ENCODE results near the gene PPP2R2D. TPM values are rescaled to one million over a fixed set of nuclear protein-coding genes. Genes with fewer than 3 reads are reported as not detected.
"Not testable (repeated sequence)": the region's sequence is repeated elsewhere in the genome, so short reads cannot be mapped to it uniquely, and the experiment has no call there.

The PPP2R2D gene
- total RNA-seq, 1 donor from 2014 or later, result 39.6 TPM

DNA sequence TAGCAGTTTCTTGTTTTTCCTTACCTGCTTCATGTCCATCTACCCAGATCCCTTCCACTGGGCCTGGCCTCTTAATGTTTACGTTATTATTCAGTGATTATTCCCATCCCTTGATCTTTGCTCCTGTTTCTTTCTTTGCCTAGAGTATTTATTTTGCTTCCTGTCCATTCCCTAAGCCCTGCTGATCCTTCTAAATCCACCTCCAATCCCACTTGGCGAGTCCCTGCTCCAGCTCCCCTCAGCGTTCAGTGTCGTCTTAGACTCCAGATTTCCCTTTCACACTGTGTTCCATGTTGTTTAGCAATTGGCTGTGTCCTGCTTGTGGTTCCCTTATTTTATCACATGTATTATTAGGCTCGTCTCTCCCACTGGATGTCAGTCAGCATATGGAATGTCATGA, 7.3 kb downstream of the PPP2R2D start:
- DNase-seq, result no peak

DNA sequence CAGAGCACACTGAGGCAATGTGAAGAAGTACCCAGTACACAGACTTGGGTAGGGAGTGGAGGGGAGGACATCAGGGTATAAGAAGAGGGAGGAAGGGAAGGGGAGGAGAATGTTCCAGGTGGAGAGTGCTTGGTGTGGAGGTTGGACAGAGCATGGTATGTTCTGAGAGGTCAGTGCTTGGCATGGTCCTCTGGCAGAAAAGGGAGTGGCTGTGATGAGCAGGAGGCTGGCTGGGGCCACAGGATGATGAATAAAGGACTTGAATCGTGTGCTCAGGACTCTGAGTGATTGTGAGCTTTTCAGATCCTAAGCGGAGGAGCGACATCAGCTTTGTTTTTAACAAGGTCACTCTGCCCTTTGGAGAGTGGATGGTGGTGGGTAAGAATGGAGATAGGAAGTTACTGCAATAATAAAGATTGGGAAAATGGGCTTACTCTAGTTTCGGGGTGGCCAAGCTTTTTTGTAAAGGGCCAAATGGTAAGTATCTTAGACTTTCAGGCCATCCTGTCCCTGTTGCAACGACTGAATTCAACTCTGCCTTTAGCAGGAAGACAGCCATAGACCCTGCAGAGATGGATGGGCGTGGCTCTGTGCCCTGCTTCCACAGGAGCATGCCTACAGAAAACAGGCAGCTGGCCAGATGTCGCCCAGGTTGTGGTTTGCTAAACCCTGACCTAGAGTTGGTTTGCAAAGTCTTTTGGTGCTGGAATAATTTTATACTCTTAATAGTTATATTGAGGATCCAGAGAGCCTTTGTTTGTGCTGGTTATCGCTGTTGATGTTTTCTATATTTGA, 8.4 kb downstream of the PPP2R2D start:
- no peak for DNase-seq

DNA sequence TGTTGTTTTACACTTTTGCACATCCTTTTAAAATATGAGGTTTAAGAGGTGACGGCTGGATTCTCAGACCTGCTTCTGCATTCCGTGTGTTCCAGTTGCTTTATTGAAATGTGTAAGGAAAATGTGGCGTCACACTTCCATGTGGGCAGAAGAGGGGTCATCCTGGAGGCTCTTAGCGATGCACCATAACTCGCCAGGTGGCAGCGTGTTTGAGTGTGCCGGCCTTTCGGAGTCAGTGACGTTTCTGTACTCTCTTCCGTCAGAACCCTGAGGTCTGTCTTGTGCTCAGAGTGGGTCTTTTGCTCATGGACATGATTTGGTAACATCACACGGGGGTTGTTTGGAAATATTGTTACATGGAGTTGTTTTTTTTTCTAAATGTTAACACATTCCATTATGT, 9.1 kb downstream of the PPP2R2D start:
- no peak for DNase-seq

DNA sequence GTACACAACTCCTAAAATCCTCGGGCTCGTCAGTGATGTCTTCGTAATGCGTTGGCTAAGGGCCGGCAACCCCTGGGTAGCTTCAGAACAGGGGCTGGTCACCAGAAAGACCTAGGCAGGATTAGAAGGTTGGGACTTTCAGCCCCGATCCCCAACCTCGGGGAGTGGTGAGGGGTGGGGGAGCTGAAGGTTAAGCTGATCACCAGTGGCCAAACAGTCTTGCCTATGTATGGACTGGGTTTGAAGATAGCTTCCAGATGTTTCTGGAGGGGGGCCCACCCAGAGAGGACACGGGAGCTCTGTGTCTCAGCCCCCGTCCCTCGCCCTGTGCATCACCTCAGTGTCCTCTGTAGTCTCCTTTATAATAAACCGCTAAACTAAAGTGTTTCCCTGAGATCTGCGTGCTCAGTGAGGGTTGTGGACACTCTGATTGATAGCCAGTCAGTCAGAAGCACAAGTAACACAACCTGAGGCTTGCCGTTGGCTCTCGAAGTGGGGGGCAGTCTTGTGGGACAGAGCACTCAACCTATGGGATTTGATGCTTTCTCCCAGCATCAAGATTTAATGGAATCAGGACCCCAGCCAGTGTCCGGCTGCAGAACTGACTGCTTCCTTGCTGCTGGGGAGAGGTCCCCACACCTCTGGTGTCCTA, 10.0 kb downstream of the PPP2R2D start:
- DNase-seq, result no peak

DNA sequence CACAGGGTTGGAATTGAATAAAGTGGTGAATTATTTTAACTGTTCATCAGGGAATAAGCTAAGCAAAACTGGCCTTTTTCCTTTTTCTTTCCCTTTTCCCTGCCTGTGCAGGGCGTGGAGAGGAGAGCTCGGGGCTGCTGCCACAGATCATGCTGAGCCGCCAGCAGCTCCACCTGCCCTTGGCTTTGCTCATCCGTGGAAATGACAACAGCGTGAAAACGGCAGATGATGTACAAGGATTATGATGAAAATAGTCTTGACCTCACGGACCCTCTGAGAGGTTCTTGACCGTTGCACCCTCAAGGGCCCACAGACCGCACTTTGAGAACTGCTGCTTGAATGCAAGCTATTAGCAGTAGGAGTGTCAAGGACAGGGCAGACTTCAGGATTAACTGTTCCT, 10.6 kb downstream of the PPP2R2D start:
- no peak for DNase-seq

DNA sequence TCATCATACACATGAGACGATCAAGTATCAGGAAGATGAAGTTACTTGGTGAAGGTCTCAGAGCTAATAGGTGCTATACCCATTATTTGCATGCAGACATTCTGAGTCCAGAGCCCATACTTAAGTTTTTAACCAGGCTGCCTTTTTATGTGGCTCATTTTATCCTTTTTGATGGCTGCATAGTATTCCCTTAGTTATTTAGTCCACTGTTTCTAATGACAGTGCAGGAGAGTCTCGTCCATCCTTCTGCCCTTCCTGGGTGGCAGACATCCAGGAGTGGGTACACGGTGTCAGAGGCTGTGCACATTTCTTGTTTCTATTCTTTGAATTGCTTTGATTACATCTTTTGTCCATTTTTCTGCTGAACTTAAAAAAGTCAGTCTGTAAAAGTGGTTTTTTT, 11.8 kb downstream of the PPP2R2D start:
- no peak for DNase-seq

DNA sequence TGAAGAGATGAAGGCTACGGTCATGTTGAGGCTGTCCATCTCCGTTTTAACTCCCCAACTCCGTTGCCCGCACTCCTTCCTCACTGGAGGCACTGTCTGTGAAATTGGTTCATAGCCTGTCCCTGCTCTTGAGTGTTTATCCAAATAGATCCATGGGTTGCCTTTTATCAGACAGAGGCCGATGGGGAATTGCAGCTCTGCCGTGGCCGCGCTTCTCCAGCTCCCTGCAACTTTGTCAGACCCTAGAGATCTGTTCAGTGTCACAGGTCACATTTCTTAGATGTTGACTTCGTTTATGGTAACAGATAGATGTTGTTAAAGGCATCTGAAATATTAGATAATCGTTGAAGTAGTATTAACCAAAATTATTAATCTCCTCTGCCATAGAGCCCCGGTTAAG, 14.7 kb downstream of the PPP2R2D start:
- DNase-seq, result no peak

DNA sequence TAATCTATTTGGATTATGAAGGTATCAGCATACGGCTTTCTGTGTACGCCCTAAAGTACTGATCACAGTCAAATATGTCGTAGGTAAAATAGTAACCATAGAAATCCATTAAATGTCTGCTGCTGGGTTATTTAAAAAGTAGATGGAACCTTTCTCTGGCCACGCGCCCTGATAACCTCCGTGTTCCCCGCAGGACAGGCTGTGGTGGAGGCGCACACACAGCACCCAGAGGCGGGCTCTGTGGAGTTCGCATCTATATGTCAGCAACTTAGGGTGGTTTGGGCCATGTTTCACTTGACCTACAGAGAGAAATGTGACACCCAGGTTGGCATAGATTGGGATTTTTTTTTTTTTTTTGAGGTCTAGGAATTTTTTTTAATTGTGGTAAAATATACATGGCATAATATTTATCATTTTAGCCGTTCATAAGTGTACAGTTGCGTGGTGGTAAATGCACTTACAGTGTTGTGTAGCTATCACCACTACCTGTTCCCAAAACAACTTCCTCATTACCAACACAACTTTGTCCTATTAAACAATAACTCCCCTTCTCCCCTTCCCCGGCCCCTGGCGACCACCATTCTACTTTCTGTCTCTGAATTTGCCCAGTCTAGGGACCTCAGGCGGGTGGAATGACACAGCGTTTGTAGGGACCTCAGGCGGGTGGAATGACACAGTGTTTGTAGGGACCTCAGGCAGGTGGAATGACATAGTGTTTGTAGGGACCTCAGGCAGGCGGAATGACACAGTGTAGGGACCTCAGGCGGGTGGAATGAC, 15.4 kb downstream of the PPP2R2D start:
- DNase-seq, result no peak

DNA sequence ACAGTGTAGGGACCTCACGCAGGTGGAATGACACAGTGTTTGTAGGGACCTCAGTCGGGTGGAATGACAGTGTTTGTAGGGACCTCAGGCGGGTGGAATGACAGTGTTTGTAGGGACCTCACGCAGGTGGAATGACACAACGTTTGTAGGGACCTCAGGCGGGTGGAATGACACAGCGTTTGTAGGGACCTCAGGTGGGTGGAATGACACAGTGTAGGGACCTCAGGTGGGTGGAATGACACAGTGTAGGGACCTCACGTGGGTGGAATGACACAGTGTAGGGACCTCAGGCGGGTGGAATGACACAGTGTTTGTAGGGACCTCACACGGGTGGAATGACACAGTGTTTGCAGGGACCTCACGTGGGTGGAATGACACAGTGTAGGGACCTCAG, 16.0 kb downstream of the PPP2R2D start:
- not testable (repeated sequence) for DNase-seq

DNA sequence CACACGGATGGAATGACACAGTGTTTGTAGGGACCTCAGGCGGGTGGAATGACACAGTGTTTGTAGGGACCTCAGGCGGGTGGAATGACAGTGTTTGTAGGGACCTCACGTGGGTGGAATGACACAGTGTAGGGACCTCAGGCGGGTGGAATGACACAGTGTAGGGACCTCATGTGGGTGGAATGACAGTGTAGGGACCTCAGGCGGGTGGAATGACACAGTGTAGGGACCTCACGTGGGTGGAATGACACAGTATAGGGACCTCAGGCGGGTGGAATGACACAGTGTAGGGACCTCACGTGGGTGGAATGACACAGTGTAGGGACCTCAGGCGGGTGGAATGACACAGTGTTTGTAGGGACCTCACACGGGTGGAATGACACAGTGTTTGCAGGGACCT, 16.7 kb downstream of the PPP2R2D start:
- DNase-seq, result not testable (repeated sequence)

DNA sequence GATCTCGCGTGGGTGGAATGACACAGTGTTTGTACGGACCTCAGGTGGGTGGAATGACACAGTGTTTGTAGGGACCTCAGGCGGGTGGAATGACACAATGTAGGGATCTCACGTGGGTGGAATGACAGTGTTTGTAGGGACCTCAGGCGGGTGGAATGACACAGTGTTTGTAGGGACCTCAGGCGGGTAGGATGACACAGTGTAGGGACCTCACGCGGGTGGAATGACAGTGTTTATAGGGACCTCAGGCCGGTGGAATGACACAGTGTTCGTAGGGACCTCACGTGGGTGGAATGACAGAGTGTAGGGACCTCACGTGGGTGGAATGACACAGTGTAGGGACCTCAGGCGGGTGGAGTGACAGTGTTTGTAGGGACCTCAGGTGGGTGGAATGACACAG, 18.7 kb downstream of the PPP2R2D start:
- not testable (repeated sequence) for DNase-seq

DNA sequence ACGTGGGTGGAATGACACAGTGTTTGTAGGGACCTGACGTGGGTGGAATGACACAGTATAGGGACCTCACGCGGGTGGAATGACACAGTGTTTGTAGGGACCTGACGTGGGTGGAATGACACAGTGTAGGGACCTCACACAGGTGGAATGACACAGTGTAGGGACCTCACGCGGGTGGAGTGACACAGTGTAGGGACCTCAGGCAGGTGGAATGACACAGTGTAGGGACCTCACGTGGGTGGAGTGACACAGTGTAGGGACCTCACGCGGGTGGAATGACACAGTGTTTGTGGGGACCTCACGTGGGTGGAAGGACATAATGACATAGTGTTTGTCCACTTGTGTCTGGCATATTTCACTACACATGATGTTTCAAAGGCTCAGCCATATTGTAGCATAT, 19.3 kb downstream of the PPP2R2D start:
- DNase-seq, result no peak

DNA sequence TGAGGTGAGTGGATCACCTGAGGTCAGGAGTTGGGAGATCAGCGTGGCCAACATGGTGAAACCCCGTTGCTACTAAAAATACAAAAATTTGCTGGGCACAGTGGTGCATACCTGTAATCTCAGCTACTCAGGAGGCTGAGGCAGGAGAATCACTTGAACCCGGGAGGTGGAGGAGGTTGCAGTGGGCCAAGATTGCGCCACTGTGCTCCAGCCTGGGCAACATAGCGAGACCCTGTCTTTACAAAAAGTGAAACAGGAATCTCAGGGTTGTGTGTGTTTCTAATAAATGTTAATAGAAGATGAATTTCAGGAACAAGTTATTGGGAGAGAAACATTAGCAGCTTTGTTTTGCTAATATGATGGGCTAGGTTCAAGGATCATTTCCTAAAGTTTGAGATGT, 19.9 kb downstream of the PPP2R2D start:
- no peak for DNase-seq

DNA sequence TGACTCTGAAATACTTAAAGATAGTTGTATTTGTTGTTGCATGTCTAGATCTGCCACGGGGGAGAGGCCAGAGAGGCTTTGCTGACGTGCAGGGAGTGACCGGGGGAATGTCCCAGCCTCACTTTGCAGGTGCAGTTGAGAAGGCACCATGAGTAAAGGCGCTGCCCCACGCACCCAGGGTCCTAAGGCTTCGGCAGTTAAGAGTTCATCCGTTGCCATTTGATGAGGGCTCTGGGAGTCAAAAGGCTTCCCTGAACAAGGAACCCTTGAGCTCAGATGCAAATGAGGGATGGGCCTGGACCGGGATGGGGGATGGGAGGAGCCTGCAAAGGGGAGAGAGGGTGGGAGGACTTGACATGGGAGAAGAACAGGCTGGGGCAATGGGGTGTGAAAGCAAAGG, 20.4 kb downstream of the PPP2R2D start:
- DNase-seq, result peak; percentile 29

DNA sequence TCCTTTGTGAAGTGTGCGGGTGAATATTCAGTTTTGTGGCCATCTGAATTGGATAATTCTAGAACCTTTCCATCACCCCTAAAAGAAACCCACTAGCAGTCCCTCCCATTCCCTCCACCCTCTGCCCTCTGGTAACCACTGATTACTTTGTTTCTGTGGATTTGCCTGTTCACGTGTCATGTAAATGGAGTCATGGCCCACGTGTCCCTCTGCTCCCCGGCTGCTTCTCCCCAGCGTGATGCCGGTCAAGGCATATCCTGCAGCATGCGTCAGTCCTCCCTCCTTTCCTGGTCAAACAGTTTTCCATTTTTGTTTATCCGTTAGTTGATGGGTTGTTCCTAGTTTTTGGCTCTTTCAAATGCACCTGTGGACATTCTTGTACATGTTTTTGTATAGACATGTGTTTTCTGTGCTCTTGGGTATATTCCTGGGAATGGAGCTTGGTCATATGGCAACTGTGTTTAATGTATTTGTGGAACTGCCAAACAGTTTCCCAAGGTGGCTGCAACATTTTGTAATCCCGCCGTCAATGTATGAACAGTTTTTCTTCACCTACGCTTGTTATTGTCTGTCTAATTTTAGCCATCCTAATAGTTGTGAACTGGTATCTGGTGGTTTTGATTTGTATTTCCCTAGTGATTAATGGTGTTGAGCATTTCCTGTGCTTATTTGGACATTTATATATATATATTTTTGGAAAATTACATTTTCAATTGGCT, 22.4 kb downstream of the PPP2R2D start:
- DNase-seq, result no peak

DNA sequence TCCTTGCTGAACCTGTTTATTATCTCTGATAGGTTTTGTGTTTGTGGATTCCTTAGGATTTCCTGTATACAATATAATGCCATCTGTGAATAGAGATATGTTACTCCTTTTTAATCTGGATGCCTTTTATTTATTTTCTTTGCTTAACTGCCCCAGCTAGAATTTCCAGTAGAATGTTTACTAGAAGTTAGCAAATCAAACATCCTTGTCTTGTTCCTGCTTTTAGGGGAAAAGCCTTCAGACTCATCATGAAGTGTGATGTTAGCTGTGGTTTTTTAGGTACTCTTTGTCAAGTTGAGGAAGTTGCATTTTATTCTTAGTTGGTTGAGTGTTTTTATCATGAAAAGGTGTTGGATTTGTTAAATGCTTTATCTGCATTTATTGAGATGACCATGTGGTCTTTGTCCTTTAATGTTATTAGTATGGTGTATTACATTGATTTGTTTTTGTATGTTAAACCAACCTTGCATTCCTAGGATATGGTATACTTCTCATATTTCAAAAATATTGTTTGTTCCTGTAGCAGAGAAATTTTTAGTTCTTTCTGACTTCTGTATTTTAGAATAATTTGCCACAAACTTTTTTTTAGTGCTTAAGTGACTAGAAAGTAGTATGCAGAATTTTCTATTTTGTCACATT, 24.3 kb downstream of the PPP2R2D start:
- DNase-seq, result no peak

DNA sequence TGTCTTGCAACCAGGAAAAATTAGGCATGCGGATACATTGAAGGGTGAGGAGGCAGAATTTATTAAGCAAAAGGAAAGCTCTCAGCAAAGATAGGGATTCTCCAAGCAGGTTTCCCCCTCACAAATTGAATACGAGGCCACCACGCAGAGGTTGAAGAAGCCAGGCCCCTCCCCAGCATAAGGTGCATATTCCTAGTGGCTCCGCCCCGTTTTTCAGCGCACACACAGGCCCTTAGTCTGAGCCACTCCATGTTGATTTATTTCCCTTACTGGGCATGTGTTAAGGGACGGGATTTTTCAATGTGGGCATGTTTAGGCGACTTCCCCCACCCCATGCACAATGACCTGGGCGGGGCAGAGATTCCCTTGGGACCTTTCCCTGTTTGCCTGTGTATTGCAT, 24.9 kb downstream of the PPP2R2D start:
- no peak for DNase-seq

DNA sequence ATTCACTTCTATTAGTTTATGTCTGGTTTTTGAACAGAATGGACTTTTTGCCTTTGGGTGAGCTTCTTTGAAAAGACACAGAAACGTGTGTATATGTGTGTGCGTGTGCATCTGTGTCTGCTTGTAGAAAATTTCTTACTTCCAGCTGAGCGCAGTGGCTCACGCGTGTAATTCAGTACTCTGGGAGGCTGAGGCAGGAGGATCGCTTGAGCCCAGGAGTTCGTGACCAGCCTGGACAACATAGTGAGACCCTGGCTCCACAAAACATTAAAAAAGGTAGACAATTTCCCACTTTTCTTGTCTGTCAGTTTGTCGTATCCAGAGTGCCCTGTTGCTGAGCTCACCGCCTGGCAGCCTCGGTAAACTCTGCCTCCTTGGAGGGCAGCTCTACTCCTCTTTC, 25.4 kb downstream of the PPP2R2D start:
- no peak for DNase-seq

DNA sequence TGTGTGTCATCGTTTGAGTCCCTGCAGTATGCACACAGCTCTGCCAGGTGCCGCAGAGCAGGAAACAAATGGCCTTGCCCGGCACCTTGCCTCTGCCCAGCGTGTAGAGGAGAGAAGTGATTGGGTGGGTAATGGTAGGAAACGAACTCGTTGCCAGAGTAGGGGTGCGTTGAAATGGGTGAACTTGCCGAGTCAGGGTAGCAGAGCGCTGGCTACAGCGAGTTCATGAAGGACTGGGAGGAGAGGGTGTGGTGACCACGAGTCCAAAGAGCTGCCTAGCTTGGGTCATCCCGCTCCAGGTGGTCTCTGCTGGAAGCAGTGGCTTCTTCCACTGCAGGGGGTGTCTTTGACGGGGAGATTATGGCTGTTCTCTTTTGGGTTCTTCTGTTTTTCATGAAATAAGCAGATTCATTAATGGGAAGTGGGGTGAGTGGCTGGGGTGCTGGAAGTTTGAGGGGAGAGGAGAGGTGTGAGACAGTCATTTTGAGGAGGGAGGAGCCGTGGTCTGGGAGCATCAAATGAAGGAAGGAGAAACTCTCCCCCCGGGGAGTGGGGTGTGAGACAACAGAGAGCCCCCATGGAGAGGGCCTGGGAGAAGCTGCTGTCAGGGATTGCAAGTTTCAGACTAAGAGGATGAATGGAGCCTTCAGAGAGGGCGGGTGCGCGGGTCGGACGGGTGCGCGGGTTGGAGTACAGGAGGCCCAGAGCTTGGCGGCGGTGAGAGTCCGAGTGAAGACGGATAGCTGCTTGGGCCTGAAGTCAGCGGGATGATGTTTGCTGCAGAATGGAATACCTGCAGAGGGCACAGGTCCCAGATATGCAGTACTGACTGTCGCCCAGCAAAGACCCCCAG, 26.2 kb downstream of the PPP2R2D start:
- DNase-seq, result no peak

DNA sequence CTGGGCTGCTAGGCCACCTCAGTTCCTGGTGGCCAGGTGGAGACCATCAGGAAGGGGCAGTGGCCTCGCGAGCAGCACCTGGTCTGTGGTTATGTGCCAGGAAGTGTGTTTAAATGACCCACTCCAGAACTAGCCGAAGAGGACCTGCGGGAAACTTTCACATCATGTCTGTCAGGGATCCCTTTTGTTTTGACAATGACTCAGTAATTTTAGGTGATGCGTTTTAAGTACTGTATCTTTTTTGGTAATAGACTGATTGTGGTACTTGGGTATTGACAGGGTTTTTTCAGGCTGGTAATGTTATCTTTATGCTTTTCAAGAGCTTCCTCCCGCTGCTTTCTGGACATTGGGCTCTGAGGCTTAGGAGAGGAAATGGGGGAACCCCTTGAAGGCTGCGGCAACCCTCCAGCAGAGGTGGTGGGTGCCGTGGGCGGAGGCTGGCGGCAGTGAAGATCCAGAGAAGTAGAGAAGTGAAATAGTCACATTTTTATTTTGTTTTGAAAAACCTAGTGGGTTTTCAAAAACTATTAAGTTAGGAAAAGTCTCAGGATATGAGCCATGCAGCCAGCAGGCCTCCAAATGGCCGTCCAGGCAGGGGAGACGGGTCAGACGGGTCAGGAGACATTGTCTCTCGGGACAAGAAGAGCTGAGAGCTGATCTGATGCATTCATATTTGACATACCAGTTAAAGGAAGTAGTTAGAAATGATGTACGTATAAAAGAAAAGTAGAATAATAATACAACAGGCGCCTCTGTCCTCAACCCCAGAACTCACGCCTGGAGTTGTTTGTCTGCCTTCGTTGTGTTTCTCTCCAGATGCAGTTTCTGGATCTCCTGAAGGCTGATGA, 27.7 kb downstream of the PPP2R2D start:
- DNase-seq, result no peak

Measured in tongue (tissue), 2 donors.